GM18909 (cell line): ENCODE measurements around the gene USP40.

Source experiments
- ATAC-seq: cut with Tn5 transposase; IDR thresholded peaks from one replicate; pipeline ENCODE4 v1.9.1; 2021; ENCODE audit warnings: mild to moderate bottlenecking; ENCODE audit not compliant: unreplicated experiment, poor library complexity

Gene USP40

GRCh38 chr2:233435436-233436190 lies 131.0 kb downstream of the USP40 start:
- ATAC-seq, result no peak

- ATAC-seq, result no peak
Measured at GRCh38 chr2:233434666-233435330, 131.8 kb downstream of the USP40 start.

- no peak for ATAC-seq
Measured at GRCh38 chr2:233433794-233434193, 132.8 kb downstream of the USP40 start.

GRCh38 chr2:233433029-233433428 lies 133.6 kb downstream of the USP40 start:
- ATAC-seq, result no peak

GRCh38 chr2:233430651-233431050 lies 135.9 kb downstream of the USP40 start:
- ATAC-seq, result no peak

GRCh38 chr2:233430081-233430480 lies 136.5 kb downstream of the USP40 start:
- no peak for ATAC-seq

GRCh38 chr2:233429175-233429897 lies 137.2 kb downstream of the USP40 start:
- ATAC-seq, result no peak

GRCh38 chr2:233428438-233428837 lies 138.1 kb downstream of the USP40 start:
- ATAC-seq, result no peak

GRCh38 chr2:233428008-233428407 lies 138.6 kb downstream of the USP40 start:
- ATAC-seq, result no peak

- no peak for ATAC-seq
Measured at GRCh38 chr2:233426619-233427342, 139.8 kb downstream of the USP40 start.
